Testis (tissue), 2 donors: Measurements from ENCODE around the gene ANO1.

Experiments
- CTCF ChIP-seq, 3 experiments: fragments of 450-650 bp in 2 of 3; fragments of 200-600 bp in 1 of 3; sonication (generic) in 1 of 3; IDR thresholded peaks; one replicate each; pipeline ENCODE4 v1.5.1; 2016 to 2019; ENCODE audit warnings: antibody characterized with exemption in 3 of 3, mild to moderate bottlenecking in 2 of 3, moderate library complexity in 1 of 3
- POLR2A ChIP-seq: fragments of 450-650 bp; IDR thresholded peaks from one replicate; pipeline ENCODE4 v1.6.1; 2017; ENCODE audit warnings: antibody characterized with exemption, mild to moderate bottlenecking, moderate library complexity

GRCh38 chr11:70060611-70061293, 17.4 kb upstream of the ANO1 start:
- TF ChIP-seq POLR2A (no peak), CTCF (IDR thresholded peaks at IDR 0.05) (no peak)
